Measurements from ENCODE around the gene ZNF618.

ZNF618 gene

DNA sequence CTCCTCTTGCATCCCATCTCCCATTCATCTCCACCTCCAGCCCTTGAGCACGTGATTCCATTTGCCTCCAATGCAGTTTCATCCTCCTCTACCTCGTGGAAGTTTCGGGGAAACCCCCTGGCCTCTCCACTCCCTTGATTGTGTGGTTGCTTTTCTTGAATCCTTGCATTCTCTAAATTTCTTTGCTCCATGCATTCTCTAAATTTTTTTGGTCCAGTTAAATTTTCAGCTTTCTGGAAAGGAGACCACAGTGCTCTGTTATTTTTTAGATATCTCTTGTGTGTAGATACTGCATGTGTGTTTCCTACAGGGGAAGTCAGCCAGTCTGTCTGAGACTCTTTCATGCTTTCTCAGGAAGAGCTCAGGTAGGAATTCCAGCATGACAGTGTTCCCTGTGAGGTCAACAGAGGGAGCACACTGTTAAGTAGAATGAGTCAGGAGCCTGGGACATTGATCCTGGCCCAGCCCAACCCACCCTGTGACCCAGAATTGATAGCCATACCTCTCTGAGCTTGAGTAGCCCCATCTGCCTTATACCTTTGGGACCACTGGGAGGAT lies 149.2 kb downstream of the ZNF618 start:
- DNase-seq (ENCODE audit: low read depth), result no peak

DNA sequence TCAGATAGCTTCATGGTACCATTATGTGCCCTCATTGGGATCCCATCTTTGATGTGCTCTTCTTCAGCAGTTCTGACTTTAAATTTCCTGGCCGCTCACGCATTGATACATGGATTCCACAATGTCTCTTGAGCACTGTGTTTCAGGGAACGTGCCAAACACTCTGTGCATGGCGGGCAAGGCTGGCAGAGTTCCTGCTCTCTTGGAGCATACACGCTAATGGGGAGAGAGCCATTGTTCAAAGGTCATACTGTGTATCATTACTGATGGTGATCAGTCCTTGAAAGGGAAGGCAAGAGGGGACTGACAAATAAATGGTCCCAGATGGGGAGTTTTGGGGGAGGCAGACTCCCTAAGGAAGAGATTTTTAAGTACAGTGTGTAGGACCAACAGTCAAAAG lies 149.7 kb downstream of the ZNF618 start:
- no peak for DNase-seq (ENCODE audit: low read depth)

DNA sequence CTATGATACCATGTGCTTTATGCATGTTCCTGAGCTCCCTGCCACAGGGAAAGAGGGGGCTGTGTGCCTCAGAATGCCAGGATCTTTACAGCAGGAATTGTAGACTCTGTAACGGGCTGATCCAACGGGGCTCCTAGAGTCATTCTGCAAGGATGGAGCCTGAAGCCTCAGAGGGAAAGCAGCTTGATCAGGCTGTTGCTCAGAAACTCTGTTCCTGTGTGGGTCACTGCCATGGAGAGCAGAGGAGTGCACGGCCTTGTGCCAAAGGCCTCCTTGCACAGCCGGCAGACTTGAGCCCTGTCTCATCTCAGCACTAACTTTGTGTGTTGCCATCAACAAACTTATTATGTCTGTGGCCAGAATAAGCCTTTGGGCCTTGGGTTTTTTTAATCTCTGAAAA lies 150.2 kb downstream of the ZNF618 start:
- DNase-seq (ENCODE audit: low read depth), result no peak

DNA sequence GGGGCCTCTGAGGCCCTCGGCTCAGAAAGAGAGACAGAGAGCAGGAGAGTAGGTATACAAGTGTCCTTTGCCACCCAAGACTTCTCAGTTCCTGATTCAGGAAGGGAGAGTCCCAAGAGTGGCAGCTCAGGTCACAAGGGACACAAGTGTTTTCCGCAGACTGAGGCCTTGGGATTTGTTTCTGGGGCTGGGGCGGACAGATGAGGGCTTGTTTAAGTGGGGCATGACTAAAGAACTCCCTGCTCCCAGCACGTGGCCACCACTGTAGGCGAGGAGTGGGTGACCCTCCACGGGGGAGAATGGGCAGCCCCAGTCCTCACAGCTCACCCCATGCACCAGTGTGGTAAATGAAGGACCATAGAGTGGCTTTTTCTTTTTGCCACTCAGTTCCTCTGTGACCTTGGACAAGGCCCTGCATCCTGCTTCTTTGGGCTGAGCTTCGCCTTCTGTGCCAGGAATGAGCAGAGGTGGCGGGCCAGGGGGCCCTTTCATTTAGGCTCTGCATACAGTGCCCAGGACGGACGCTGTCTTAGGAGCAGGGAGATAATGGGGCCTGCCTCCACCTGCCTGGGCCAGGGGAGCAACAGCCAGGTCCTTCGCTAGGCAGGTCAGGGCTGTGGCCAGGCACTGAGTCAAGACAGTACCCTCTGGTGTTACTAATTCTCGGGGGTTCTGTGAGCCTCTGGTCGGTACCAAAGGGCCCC lies 151.2 kb downstream of the ZNF618 start:
- DNase-seq (ENCODE audit: low read depth), result no peak

DNA sequence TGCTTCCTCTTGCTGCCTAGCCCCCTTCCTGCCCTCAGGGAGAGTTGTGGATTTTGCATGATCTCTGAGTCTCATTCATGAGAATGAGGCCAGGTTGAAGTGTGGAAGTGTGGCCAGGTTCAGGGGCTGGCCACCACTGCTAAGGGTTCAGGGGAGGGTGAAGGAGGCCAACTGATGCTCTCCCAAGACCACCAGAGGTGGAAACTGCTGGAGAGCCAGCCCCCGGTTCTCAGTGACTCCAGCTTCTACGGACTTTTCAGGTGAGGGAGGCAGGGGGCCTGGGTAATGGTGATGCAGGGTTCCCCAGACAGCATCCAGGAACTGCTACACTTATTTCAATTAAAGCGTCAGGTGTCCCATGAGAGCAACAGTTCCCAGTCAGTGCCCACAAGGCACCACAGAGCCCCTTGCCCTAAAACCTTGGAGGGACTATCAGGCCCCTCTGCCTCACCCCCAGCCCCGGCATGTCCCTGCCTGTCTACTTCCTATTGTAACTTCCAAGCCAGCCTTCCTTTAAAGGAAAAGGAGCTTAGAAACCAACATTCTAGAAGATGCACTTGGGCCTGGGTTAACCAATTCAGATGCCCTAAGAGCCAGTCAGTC lies 151.9 kb downstream of the ZNF618 start:
- no peak for DNase-seq (ENCODE audit: low read depth)

DNA sequence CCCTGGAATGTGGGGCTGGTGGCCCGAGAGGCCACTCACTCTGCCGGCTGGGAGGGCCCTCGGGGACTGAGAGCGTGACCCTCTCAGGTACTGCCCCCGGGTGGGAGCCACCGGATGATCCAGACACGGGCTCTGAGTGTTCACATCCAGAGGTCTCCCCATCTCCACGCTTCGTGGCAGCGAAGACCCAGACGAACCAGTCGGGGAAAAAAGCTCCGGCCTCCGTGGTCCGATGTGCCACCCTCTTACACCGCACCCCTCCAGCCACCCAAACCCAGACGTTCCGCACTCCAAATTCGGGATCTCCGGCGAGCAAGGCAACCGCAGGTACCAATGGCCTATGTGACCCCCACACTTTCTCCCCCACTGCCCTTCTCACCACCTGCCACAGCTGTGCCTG lies 152.5 kb downstream of the ZNF618 start:
- no peak for DNase-seq (ENCODE audit: low read depth)

DNA sequence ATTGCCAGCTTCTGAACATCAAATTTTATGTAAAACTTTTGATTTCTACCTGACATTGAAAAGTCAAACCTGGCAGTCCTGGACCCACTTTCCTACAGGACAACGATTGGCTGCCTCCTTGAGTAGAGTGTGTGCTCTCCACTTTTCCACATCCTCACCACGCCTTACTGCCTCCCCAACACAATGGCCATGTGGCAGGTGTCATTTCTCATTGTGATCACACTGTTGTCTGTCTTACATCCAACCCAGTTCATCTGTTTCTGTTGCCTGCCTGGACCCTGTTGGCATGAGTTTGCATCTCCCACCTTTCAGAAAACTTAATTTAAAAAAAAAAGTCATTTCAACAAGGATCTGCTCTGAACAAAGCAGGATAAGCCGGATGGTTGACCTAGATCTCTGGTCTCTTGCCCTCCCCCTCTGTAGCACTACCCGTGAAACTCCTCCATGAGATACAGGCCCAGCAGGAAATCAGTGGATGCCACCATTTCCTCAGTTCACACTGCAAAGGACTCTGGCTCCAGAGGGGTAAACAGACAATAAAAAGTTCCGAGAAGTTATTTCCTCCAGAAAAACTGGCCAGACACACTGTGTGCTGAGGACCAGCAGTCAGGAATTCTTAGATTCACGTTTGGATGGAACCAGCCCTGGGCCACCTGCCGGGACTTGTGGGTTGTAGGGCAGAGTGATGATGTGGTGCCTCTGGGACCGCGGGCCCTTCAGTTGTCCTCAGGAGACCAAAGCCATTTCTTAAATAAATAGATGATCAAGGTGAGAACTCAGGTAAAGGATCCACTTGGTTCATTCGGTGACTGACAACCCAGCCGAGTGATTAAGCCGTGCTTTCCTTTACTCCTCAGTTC lies 153.4 kb downstream of the ZNF618 start:
- DNase-seq (ENCODE audit: low read depth), result no peak

DNA sequence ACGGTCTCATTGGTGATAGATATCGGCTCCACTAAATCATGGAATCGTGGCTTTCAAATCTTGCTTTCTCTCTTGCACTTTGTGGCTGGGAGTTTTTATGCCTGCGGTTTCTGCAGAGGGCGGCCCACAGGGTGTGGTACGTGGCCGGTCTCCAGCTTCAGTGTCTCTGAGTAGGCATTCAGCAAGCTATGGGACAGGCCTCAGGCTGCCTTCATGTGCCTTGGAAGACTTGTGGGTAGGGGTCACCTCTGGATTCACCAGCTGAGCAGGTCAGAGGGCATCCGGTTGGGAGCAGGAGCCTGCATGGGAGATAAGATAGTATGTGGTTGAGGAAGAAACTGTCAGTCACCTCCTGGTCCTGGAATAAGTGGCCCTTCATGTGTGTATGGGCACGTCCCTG lies 154.3 kb downstream of the ZNF618 start:
- no peak for DNase-seq (ENCODE audit: low read depth)

DNA sequence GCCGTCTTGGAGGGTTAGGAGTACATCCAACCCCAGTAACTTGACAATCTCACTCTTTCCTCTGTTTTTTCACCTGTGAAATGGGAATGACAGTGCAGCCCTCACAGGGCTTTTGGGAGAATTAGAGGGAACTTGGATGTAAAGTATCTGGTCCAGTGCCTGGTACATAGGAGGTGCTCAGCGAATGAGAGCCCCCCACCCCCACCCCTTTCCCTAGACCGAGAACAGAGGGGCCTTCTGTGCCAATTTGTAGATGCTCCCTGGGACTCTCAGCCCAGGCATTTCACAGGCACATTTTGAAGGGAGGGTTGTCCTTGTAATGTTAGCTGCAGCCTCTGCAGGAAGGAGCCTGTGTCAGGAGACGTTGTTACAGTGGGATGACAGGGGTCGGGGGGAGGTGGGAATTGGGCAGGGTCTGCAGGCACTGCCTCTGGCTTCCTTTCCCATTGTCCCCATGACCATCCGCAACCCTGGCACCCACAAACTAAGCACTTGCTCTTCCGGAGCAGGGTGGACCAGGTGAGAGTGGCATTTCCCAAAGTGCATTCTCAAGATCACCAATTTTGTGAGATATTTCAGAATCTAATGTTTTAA lies 155.0 kb downstream of the ZNF618 start:
- no peak for DNase-seq (ENCODE audit: low read depth)

DNA sequence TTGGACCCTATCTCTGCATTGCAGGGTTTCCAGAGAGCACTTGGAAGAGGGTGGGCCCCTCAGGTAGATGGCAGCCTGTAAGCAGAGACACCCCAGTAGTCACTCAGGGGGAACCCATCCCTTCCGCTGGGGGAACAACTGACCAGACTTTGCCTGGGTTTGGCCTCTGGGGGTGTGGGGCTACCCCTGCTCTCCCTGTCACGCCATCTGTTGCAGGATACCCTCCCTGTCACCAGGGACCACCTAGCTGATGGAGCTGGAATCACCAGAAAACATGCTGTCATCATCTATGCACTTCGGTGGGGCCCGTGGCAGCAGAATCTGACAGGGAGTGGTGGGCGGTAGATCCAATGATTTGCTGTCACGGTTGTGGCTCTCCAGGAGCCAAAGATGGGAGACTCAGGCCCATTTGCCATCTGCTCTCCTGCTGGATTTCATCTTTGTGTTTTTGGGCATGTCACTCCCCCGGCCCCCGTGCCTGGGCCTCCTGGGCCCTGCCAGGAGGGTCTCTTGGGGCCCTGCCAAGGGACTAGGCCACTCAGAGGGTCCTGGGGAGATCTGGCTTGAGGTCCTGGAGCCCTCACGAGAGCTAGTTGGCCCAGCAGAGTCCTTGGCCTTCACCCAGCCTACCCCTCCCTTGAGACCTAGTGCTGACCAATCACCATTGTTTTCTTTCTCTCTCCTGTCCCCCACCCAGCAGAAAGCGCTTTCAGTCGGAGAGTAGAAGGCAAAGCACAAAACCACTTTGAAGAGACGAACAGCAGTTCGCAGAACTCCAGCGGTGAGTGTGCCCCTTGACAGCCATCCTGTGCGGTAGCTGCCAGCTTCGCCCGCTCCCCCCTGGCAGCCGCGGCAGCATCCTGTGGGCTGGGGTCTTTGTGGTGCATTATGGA lies 156.1 kb downstream of the ZNF618 start:
- no peak for DNase-seq (ENCODE audit: low read depth)

DNA sequence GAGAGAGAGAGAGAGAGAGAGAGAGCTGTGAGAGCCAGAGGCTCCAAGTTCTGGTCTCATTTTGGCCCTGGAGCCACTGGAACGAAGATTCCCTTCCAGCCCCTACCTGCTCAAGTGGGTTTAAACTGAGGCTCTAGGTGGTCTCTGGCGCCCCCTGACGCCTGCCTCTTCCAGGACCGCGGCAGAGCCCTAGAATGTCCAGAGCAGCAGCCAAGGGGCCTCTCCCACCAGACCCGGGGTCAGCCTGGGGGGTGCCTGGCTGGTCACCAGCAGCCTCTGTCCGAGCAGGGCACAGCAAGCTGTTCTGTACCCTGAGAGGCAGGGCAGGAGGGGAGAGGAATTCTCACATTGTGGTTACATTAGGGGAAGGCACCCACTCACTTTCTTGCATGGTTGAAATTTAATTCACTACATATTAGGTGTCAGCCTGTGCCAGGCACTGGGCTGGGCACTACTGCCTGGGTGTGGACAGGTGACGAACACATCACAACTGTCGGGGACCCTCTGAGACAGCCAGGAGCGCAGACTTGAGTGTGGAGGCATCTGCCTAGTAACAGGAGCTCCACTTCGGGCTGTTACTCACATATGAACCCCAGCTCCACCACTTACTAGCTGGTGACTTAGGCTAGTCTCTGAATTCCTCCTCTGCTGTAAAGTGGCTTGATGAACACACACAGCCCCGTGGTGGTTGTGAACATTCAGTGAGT lies 157.4 kb downstream of the ZNF618 start:
- no peak for DNase-seq (ENCODE audit: low read depth)

DNA sequence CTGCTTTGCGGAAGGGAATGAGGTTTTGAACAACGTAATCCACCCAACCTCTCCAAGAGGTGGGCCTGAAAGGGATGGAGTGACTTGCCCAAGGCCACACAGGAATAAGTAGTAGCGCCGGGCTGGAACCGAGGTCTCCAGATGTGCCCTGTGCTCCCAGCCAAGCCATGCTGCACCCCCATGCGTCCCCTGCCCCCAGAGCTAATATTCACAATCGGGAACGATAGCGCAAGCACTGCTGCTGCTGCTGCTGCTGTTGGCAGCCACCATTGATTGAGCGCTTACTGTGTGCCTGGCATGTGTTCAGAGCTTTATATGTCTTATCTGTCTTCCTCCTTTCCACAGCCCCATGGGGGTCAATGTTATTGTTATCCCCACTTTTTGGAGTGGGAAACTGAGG lies 158.1 kb downstream of the ZNF618 start:
- DNase-seq (ENCODE audit: low read depth), result no peak

DNA sequence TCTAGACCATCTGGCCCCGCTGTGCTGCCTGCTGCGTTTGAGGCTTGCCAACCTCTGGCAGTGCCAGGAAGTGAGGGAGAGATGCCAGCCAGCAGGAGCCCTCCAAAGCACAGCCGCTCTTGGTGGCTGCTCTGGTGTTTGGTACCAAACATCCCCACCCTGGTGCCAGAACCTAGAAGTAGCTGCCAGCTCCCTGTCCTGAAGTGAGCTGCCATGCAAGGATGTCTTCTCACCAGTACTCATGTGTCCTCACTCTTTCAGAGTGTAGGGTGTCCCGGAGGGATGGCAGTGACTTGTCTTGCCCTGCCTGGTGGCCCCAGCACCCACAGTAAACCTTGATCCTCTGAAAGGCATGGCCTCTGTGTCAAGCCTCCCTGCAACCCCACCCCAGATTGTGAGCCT lies 158.6 kb downstream of the ZNF618 start:
- no peak for DNase-seq (ENCODE audit: low read depth)

DNA sequence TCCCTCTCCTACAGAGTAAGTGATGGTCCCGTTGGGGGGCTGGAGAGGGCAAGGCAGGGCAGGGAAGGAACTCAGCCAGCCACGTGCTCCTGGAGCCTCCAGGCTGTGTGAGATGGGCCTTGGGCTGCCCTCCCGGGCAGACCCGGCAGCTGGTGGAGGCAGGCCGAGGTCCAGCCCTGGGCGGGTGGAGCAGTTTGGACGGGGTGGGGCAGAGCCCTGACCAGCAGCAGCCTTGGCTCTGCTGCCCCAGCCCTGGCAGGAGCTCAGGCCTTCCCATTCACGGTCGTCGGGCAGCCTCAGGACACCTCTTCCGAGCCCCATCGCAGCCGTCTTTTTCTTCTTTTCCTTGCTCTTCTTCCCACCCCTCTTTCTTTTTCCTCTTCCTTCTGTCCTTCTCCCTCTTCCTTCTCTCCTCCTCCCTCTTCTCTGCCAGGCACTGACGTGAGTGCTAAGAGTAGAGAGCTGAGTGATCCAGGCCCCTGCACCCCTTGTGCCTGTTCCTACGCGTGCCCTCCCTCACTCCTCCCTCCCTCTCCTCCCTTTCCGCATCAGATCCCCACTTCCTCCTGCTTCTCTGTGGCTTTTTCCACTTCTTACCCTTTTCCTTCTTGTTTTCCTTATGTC lies 159.2 kb downstream of the ZNF618 start:
- no peak for DNase-seq (ENCODE audit: low read depth)

DNA sequence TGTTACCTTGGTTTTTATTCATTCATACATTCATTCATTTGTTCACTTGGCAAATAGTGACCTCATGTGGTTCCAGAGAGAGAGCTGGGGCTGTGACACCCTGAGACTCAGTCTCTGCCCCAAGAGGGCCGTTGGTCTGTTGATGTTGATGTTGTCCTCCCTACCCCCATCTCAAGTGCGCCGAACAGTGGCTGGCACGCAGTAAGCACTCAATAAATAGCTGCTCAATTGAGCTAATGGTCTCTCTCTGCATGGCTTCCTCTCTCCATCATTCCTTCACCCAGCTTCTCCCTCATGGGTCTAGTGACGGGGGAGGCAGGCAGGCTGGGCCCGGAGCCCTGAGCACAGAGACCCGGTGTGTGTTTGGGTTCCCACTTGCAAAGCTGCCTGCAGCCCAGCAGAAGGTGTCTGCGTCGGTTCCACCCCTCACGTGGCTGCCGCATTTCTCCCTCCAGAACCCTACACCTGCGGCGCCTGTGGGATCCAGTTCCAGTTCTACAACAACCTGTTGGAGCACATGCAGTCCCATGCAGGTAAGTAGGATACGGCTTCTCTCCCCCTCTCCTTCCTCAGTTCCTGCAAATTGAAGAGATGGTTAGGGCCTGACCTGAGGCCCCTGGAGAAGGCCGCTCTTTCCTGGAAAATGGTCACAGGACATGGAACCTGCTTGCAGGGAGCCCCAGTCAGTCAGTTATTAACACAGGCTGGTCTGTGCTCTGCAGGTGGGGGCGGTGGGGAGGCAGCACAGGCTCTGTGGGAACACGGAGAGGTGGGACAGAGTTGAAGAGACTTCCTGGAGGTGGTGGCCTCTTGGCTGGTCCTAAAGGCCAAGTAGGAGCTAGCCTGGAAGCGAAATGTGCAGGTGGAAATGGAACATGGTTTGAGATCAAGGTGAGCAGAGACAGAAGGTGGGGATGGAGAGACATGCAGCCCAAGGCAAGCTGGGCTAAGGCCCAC lies 160.0 kb downstream of the ZNF618 start:
- DNase-seq (ENCODE audit: low read depth), result no peak

DNA sequence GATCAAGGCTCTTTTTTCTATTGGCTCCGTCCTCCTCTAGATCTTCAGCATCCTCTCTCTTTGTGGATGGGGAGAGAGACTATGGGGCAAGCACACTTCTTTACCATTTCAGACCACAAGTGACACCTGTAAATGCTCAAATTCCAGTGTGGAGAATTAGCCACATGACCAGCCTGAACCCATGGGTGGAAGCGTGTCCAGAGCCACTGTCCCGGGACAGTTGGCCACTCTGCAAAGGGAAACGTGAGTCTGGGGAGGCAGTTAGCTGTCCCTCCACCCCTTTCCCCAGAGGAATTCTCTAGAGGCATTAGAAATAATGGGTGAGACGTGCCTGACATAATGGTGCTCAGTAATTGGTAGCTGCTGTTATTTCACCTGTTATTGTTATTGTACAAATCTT lies 161.1 kb downstream of the ZNF618 start:
- no peak for DNase-seq (ENCODE audit: low read depth)

DNA sequence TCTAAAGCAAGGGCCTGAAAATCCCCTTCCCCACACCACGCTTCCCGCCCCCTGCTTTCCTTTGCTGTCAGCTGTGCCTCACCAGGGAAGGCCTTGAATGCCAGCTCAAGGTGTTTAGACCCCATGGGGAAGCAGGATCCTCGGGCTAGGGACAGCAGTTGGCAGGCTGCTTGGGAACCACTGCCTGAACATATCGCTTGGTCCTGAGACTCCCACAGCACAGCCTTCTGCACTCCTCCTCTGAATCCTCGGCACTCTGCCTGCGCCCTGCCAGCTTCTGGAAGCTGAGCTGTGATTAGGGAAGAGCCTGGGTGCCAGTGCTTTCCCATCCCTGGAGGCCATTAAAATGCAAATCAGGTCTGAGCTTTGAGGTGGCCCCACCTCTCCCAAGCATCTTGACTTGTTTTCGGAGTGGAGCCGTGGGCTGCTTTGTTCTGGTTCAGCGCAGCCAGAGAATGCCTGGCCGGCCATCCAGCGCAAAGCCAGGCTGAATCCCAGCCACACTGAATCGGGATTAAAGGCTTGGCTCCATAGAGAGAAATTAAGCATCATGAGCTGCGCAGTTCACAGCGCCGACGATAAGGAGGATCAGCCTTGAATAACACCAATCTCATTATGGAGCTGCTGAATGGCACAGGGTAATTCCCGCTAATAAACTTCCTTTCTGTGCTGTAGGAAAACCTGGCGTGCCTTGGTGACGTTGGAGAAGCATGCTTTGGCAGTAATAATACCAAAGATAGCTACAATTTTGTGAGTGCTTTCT lies 162.0 kb downstream of the ZNF618 start:
- no peak for DNase-seq (ENCODE audit: low read depth)

DNA sequence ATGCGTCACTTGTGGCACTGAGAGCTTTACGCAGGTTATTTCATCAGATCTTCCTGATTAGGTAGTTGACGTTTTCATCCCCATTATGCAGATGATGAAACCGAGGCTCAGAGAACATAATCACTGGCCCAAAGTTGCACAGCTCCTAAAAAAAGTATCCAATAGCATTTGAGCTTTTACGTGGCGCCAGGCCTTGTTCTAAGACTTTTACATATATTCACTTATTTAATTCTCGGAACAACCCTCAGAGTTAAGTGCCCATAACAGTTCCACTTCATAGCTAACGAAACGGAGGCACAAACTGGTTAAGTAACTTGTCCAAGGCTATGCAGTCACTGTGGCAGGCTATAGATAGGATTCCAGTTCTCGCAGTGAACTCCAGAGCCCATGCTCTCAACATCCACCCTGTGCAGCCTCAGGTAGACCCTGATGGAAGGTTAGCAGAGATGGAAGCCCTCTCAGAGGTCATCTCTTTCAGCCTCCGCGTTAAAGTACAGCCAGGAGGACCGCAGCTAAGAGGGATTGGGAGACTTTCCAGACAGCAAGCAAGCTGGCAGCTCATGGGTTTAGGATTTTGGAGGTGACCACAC lies 162.7 kb downstream of the ZNF618 start:
- no peak for DNase-seq (ENCODE audit: low read depth)

All from stimulated activated CD8-positive, alpha-beta memory T cell treated with anti-CD3 and anti-CD28 coated beads, Interleukin-4, amount 100 ng/mL, for 24 hours (primary cell).